MCF 10A (cell line): ENCODE measurements around the gene MDM2. TPM values are rescaled to one million over a fixed set of nuclear protein-coding genes. Genes with fewer than 3 reads are reported as not detected.
A peak's percentile ranks its signal among the peaks of the same experiment; 100 is the strongest.

Experiments used
- BruUV-seq: library from RNA; stranded (reverse); fragments of 400-500 nt; replicated peaks from 2 replicates; lab custom pipeline; 2021; lab: Mats Ljungman, UMichigan
- CTCF ChIA-PET: fragments of 300-600 bp; sonication (Branson Sonifier 250); formaldehyde crosslinking; extraction: SDS; loops from one replicate; lab custom pipeline; 2021; ENCODE audit warnings: antibody characterized with exemption, inconsistent platforms; lab: Yijun Ruan, JAX
- POLR2A ChIA-PET: fragments of 300-600, 350-650 bp; sonication (Branson Sonifier 250); formaldehyde crosslinking; extraction: SDS; loops from one replicate; lab custom pipeline; 2020; ENCODE audit warnings: antibody characterized with exemption, inconsistent platforms; lab: Yijun Ruan, JAX
- DNase-seq: peaks from one replicate; pipeline ENCODE4 v3.0.0-alpha.2; 2018; ENCODE audit not compliant: unreplicated experiment
- H3K27ac Mint-ChIP-seq: one replicate; pipeline ENCODE4 v1.8.0; 2022; ENCODE audit warnings: mild to moderate bottlenecking, low read depth, mixed read lengths; ENCODE audit not compliant: unreplicated experiment
- H3K27me3 Mint-ChIP-seq: one replicate; pipeline ENCODE4 v1.8.0; 2022; ENCODE audit warnings: mixed read lengths; ENCODE audit not compliant: insufficient read depth, unreplicated experiment
- H3K36me3 Mint-ChIP-seq: one replicate; pipeline ENCODE4 v1.8.0; 2022; ENCODE audit warnings: mild to moderate bottlenecking, moderate library complexity, mixed read lengths; ENCODE audit not compliant: insufficient read depth, unreplicated experiment
- H3K4me1 Mint-ChIP-seq: one replicate; pipeline ENCODE4 v1.8.0; 2022; ENCODE audit warnings: mixed read lengths; ENCODE audit not compliant: insufficient read depth, unreplicated experiment
- H3K4me3 Mint-ChIP-seq: one replicate; pipeline ENCODE4 v1.8.0; 2022; ENCODE audit warnings: mild to moderate bottlenecking, moderate library complexity, mixed read lengths; ENCODE audit not compliant: unreplicated experiment
- H3K9me3 Mint-ChIP-seq: one replicate; pipeline ENCODE4 v1.8.0; 2022; ENCODE audit warnings: mixed read lengths; ENCODE audit not compliant: unreplicated experiment
- intact Hi-C: fragments of 100-400 bp; cut with micrococcal nuclease; formaldehyde crosslinking; loops from 2 replicates; pipeline ENCODE4 v1.14.1; 2022
- total RNA-seq: library from RNA; stranded (reverse); gene quantifications from 2 replicates; pipeline ENCODE4 v1.2.3, GENCODE V29; 2022
- TF ChIP-seq, protein P1 (sequence below): fragments of 200-600 bp; IDR thresholded peaks from one replicate; pipeline ENCODE4 v1.8.0; 2022; ENCODE audit warnings: antibody characterized with exemption, mild to moderate bottlenecking; ENCODE audit not compliant: unreplicated experiment

Gene MDM2
- total RNA-seq, 1 experiment from 2014 or later = 383 TPM

DNA sequence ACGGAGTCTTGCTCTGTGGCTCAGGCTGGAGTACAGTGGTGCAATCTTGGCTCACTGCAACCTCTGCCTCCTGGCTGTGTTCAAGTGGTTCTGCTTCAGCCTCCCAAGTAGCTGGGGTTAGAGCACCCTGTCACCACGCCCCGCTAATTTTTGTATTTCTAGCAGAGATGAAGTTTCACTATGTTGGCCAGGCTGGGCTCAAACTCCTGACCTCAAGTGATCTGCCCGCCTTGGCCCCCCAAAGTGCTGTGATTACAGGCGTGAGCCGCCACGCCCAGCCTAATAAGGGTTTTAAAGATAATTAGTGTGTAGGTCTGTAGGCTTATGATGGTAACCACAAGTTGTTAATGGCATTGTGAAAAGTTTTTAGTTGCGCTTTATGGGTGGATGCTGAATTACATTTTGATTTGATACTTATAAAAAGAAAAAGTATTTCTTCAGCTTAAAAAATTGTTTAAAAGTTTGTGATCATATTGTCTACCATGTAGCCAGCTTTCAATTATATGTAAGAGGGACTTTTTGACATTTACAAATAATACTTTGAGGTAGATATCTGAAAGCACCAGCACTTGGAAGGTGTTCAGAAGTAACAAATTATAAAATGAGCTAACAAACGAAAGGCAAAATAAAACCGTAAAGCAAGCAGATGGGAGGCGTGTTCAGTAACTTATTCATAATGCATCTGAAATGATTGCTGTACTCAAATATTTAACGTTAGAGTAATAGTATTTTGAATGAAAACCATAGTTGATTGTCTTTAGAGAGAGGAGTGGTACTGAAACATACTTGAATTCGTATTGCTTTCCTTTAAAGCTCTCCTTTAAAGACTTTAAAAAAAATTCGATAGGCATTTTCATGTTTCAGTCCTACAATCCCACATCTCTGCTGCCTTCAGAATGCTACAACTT, 37.1 kb downstream of the MDM2 start:
- ChIA-PET POLR2A (interaction anchor here (0.6 to 2.1 kb wide), 12 partner anchors 9 to 343 kb away, joined by 3 to 12 read pairs (median 4); partner anchors contain the start of gene SLC35E3), CTCF (interaction anchor here (0.6 to 2.8 kb wide), 5 partner anchors 15 to 311 kb away, joined by 3 to 18 read pairs (median 3); partner anchors contain the start of gene CPM)
- no TSS peak for BruUV-seq
- intact Hi-C loops = no loop called here
- Mint-ChIP-seq H3K4me1 (no peaks in the 10 kb centered on the region), H3K9me3 (no peaks in the 10 kb centered on the region), H3K27me3 (no peaks in the 10 kb centered on the region), H3K4me3 (no peak overlapping the region), H3K36me3 (peaks cover 100% of the 10 kb centered on the region), H3K27ac (no peak overlapping the region)
- no peak for DNase-seq
- TF ChIP-seq, protein P1, sequence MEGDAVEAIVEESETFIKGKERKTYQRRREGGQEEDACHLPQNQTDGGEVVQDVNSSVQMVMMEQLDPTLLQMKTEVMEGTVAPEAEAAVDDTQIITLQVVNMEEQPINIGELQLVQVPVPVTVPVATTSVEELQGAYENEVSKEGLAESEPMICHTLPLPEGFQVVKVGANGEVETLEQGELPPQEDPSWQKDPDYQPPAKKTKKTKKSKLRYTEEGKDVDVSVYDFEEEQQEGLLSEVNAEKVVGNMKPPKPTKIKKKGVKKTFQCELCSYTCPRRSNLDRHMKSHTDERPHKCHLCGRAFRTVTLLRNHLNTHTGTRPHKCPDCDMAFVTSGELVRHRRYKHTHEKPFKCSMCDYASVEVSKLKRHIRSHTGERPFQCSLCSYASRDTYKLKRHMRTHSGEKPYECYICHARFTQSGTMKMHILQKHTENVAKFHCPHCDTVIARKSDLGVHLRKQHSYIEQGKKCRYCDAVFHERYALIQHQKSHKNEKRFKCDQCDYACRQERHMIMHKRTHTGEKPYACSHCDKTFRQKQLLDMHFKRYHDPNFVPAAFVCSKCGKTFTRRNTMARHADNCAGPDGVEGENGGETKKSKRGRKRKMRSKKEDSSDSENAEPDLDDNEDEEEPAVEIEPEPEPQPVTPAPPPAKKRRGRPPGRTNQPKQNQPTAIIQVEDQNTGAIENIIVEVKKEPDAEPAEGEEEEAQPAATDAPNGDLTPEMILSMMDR = no peak

- H3K9me3 Mint-ChIP-seq = no peaks in the 10 kb centered on the region
- ChIA-PET POLR2A (interaction anchor here (1.4 kb wide), 1 partner anchor 101 kb away, joined by 3 read pairs; the partner anchor contains the start of gene SLC35E3), CTCF (no interaction called here)
- peaks cover 99% of the 10 kb centered on the region for H3K36me3 Mint-ChIP-seq
- intact Hi-C loops = no loop called here
- H3K4me3 Mint-ChIP-seq = no peak overlapping the region
- no peaks in the 10 kb centered on the region for H3K4me1 Mint-ChIP-seq
- DNase-seq = no peak
- TF ChIP-seq, protein P1 = no peak
- no peak overlapping the region for H3K27ac Mint-ChIP-seq
- BruUV-seq = no TSS peak
- no peaks in the 10 kb centered on the region for H3K27me3 Mint-ChIP-seq
Observed at GRCh38 chr12:68846811-68847210, 38.8 kb downstream of the MDM2 start.

- CTCF ChIA-PET = no interaction called here
- Mint-ChIP-seq H3K36me3 (peaks cover 86% of the 10 kb centered on the region), H3K4me3 (no peak overlapping the region), H3K27me3 (no peaks in the 10 kb centered on the region), H3K4me1 (no peaks in the 10 kb centered on the region), H3K9me3 (no peaks in the 10 kb centered on the region), H3K27ac (no peak overlapping the region)
- POLR2A ChIA-PET = interaction anchor here (0.6 to 1.0 kb wide), 3 partner anchors 29 to 74 kb away, joined by 3 read pairs; no protein-coding TSS in a partner anchor
- no peak for DNase-seq
- intact Hi-C loops = no loop called here
- TF ChIP-seq, protein P1 = no peak
- BruUV-seq = no TSS peak
Observed at GRCh38 chr12:68850390-68850789, 42.4 kb downstream of the MDM2 start.

DNA sequence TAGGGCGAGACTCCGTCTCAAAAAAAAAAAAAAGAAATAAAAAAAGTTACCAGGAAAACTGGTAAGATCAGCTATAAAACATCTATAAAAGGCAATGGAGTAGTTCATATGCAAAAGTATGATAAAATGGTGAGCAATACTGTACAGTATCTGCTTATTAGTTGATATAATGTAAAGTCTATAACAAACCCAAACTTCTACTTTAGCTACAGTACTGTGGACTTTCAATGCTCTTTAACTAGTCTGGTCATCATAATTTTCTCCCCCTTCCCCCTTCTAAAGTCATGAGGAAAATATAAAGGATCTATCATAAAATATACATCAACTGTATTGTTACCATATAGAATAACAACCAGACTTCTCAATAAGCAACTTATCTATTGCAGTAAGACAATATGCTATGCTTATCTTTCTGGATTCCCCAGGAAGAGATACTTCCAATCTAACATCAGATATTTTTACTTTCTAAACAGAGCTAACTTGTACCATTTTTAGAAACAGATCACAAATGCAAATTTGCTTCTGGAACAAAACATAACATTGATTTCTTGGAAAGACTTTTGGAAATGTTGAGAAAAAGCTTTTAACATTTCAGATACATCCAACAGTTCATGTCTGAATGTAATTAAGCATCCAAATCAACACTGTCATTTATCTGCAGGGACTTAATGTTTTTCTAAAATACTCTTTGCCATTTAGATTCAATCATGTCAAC, 43.8 kb downstream of the MDM2 start:
- Mint-ChIP-seq H3K9me3 (no peaks in the 10 kb centered on the region), H3K4me3 (no peak overlapping the region), H3K27ac (no peak overlapping the region), H3K4me1 (no peaks in the 10 kb centered on the region), H3K36me3 (peaks cover 86% of the 10 kb centered on the region), H3K27me3 (no peaks in the 10 kb centered on the region)
- POLR2A ChIA-PET = interaction anchor here (0.9 kb wide), 1 partner anchor 44 kb away, joined by 3 read pairs; the partner anchor contains the start of gene MDM2
- intact Hi-C loops = no loop called here
- TF ChIP-seq, protein P1 = no peak
- DNase-seq = no peak
- TSS peak; percentile 3 for BruUV-seq
- CTCF ChIA-PET = interaction anchor here (1.3 kb wide), 1 partner anchor 8 kb away, joined by 3 read pairs; no protein-coding TSS in a partner anchor
